Left lung (tissue), 10 donors: Measurements from ENCODE around the gene UFSP2. TPM values are rescaled to one million over a fixed set of nuclear protein-coding genes. Genes with fewer than 3 reads are reported as not detected.

Source experiments
- ATAC-seq: fragments of 200-7000 bp; cut with Tn5 transposase; one replicate; pipeline ENCODE4 v1.9.1; 2020; ENCODE audit warnings: moderate library complexity
- DNase-seq, 4 donors: peaks; one replicate each; pipeline ENCODE4 v3.0.0-alpha.2; 2013 to 2020
- H3K27ac ChIP-seq, 2 donors: fragments of 200-600 bp; sonication (generic) in 1 of 2; one replicate each; pipeline versions ENCODE4 v1.5.0 to v1.8.0; 2020 to 2021
- H3K27me3 ChIP-seq, 2 donors: fragments of 200-600 bp; sonication (generic) in 1 of 2; one replicate each; pipeline versions ENCODE4 v1.5.0 to v1.8.0; 2020 to 2021
- H3K36me3 ChIP-seq, 2 donors: fragments of 200-600 bp; sonication (generic) in 1 of 2; one replicate each; pipeline versions ENCODE4 v1.5.0 to v1.8.0; 2020 to 2021
- H3K4me1 ChIP-seq, 2 donors: fragments of 200-600 bp; one replicate each; pipeline ENCODE4 v1.8.0; 2021
- H3K4me3 ChIP-seq, 2 donors: fragments of 200-600 bp; sonication (generic) in 1 of 2; one replicate each; pipeline versions ENCODE4 v1.5.0 to v1.8.0; 2020 to 2021; ENCODE audit warnings: mild to moderate bottlenecking in 1 of 2
- H3K9me3 ChIP-seq, 2 donors: fragments of 200-600 bp; sonication (generic) in 1 of 2; one replicate each; pipeline versions ENCODE4 v1.5.0 to v1.8.0; 2020 to 2021
- intact Hi-C, 2 donors: fragments of 100-400 bp; cut with DNase I; formaldehyde crosslinking; loops; one replicate each; pipeline versions ENCODE4 v1.11.2 to v1.14.2; 2022
- polyA plus RNA-seq, 6 donors: library from polyadenylated mRNA; unstranded; fragments of 120-200 nt; gene quantifications; one replicate each; pipeline ENCODE4 v1.2.1, GENCODE V29; 2013; ENCODE audit not compliant: insufficient read length in 6 of 6
- total RNA-seq, 2 donors: library from RNA; stranded (reverse); fragmentation: NEBNext Ultra II Directional; extraction: Animal tissue kit (Norgen Biotek cat#: 25700); gene quantifications; one replicate each; pipeline ENCODE4 v1.2.1, GENCODE V29; 2021
- TF ChIP-seq, protein P1 (sequence below), 2 donors: fragments of 200-600 bp; sonication (generic) in 1 of 2; IDR thresholded peaks; one replicate each; pipeline versions ENCODE4 v1.5.0 to v1.8.0; 2021; ENCODE audit warnings: antibody characterized with exemption in 2 of 2
- donor health status: DM: no; HTN: yes; CAD: no.
- donor health status: DM: no; HTN: no; CAD: no.

Gene UFSP2
- total and polyA plus RNA-seq, 8 donors = 20.1 to 86.5 (median 77.3) TPM

DNA sequence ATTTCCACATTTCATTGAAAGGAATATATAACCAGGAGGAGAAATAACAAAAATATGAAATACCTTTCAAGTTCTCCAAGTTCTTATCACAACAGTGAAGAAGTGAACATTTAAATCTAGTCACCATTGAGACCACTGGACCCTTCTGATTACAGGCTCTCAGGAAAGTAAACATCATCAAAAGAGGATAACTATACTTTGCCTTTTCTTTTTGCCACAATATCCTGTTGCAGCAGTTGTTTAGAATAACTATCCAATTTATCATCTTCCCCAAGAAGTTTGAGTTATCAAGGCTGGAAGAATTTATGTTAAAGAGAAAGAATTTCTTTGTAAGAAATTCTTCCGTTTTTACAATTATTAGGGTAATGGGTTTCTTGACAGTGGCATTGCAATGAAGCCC lies 33.6 kb downstream of the UFSP2 start:
- intact Hi-C loops = loop anchor here in 1 of 2 donors (10.0 kb wide), 1 partner anchor 177 kb away; no protein-coding TSS in a partner anchor

DNA sequence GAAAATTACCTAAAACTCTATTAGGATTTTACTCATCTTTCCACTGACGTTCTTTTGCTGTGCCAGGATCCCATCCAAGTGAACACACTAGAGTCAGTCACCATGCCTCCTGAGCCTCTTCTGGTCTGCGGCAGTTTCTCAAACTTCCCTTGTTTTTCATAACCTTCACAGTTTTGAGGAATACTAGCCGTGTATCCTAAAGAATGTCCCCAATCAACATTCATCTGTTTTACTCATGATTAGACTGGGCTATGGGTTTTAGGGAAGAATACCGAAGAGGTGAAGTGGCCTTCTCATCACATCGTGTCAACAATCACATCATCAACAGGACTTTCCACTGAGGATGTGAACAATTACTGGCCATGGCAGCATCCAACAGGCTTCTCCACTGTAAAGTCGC lies 34.8 kb downstream of the UFSP2 start:
- TF ChIP-seq, protein P1, sequence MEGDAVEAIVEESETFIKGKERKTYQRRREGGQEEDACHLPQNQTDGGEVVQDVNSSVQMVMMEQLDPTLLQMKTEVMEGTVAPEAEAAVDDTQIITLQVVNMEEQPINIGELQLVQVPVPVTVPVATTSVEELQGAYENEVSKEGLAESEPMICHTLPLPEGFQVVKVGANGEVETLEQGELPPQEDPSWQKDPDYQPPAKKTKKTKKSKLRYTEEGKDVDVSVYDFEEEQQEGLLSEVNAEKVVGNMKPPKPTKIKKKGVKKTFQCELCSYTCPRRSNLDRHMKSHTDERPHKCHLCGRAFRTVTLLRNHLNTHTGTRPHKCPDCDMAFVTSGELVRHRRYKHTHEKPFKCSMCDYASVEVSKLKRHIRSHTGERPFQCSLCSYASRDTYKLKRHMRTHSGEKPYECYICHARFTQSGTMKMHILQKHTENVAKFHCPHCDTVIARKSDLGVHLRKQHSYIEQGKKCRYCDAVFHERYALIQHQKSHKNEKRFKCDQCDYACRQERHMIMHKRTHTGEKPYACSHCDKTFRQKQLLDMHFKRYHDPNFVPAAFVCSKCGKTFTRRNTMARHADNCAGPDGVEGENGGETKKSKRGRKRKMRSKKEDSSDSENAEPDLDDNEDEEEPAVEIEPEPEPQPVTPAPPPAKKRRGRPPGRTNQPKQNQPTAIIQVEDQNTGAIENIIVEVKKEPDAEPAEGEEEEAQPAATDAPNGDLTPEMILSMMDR (IDR thresholded peaks at IDR 0.05) = no peak
- intact Hi-C loops = loop anchor here in 1 of 2 donors (10.0 kb wide), 1 partner anchor 176 kb away; no protein-coding TSS in a partner anchor
- H3K9me3 ChIP-seq = no peaks in the 10 kb centered on the region
- H3K4me3 ChIP-seq = no peak overlapping the region
- no peak for ATAC-seq
- no peak overlapping the region for H3K27ac ChIP-seq
- peaks cover 0 to 11% of the 10 kb centered on the region in 2 donors for H3K4me1 ChIP-seq
- H3K36me3 ChIP-seq = no peaks in the 10 kb centered on the region
- H3K27me3 ChIP-seq = no peaks in the 10 kb centered on the region
- no peak for DNase-seq

More for the DNA sequence above, 33.6 kb downstream of the UFSP2 start:
- Histone ChIP-seq H3K27me3 (no peaks in the 10 kb centered on the region), H3K36me3 (no peaks in the 10 kb centered on the region), H3K4me1 (peaks cover 3 to 19% of the 10 kb centered on the region in 2 donors), H3K4me3 (no peak overlapping the region), H3K9me3 (no peaks in the 10 kb centered on the region), H3K27ac (no peak overlapping the region)
- no peak for ATAC-seq
- no peak for DNase-seq
- TF ChIP-seq, protein P1 (IDR thresholded peaks at IDR 0.05) = no peak

DNA sequence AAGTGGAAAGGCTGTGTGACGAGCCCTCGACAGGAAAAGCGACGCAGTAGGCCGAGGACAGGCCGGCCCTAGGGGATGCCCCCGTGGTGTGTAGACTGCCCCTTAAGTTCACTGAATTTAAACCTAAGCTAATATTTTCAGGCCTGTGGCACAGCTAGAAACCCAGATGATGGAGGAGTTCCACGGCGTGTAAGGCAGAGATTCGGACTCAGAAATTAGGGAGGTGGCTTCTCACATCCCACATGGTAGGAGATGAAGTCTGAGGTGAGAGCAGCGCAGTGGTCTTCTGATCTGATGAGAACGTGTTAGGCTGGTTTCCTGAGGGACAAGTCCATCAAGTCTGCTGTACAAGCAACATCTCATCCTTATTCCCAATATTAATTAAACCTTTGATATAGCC lies 37.8 kb downstream of the UFSP2 start:
- intact Hi-C loops = no loop called here
- Histone ChIP-seq H3K4me1 (peaks cover 0 to 5% of the 10 kb centered on the region in 2 donors), H3K27me3 (peaks cover 0 to 14% of the 10 kb centered on the region in 2 donors), H3K36me3 (no peaks in the 10 kb centered on the region), H3K27ac (no peak overlapping the region), H3K9me3 (no peaks in the 10 kb centered on the region), H3K4me3 (no peak overlapping the region)
- TF ChIP-seq, protein P1 (IDR thresholded peaks at IDR 0.05) = no peak
- DNase-seq = no peak
- no peak for ATAC-seq

DNA sequence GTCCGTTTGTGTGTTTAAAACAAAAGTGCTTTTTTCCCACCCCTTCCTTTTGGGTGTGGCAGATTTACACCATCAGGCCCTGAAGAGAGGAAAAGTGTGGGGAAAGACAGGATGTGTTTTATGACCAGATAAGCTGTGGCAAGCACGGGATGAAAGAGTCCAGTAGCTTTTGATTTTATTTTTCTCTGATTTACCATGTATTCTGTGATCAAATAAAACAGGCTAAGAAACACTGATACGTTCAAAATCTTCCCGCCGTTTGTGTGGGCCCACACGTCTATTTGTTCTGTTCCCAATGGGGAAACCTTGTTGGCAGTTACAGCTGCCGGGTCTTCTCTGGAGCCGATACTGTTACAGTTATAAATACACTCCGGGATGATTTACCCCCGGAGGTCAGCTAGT lies 40.8 kb downstream of the UFSP2 start:
- DNase-seq (peak in 1 of 4 donors; percentile 38), ATAC-seq (no peak)
- no peaks in the 10 kb centered on the region for H3K9me3 ChIP-seq

DNA sequence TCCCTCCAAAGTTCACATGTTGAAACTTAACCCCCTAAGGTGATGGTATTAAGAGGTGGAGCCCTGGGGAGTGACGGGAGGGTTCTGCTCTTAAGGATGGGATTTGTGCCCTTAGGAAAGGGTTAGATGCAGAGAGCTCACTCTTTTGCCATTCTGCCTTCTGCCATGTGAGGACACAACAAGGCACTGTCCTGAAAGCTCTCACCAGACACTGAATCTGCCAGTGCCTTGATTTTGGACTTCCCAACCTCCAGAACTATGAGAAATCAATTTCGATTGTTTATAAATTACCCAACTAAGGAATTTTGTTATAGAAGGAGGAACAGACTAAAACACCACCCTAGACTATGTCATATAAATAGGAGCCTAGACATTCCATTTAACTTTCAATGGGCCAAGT lies 41.7 kb downstream of the UFSP2 start:
- TF ChIP-seq, protein P1 (IDR thresholded peaks at IDR 0.05) = no peak
- Histone ChIP-seq H3K27me3 (peaks cover 0 to 14% of the 10 kb centered on the region in 2 donors), H3K4me3 (no peak overlapping the region), H3K9me3 (no peaks in the 10 kb centered on the region), H3K27ac (peak overlapping the region; percentile 53 to 55), H3K4me1 (peaks cover 0 to 11% of the 10 kb centered on the region in 2 donors), H3K36me3 (no peaks in the 10 kb centered on the region)
- DNase-seq = no peak
- intact Hi-C loops = no loop called here
- ATAC-seq = no peak

More for the DNA sequence above, 40.8 kb downstream of the UFSP2 start:
- Histone ChIP-seq H3K27me3 (peaks cover 0 to 14% of the 10 kb centered on the region in 2 donors), H3K4me3 (no peak overlapping the region), H3K4me1 (peaks cover 0 to 11% of the 10 kb centered on the region in 2 donors), H3K27ac (peak overlapping the region in 1 of 2 donors; percentile 53), H3K36me3 (no peaks in the 10 kb centered on the region)
- TF ChIP-seq, protein P1 (IDR thresholded peaks at IDR 0.05) = no peak
- intact Hi-C loops = no loop called here
